GM23248 (cell line): ENCODE measurements around the gene EMILIN2. TPM values are rescaled to one million over a fixed set of nuclear protein-coding genes. Genes with fewer than 3 reads are reported as not detected.

Source experiments
- DNase-seq: peaks from one replicate; pipeline ENCODE4 v3.0.0-alpha.2; 2015
- H2AFZ ChIP-seq: fragments of 200-600 bp; sonication (generic); 2 replicates; pipeline ENCODE4 v1.6.1; 2016; ENCODE audit warnings: antibody characterized with exemption
- H3F3A ChIP-seq: fragments of 200-600 bp; sonication (generic); 2 replicates; pipeline ENCODE4 v1.6.1; 2016; ENCODE audit warnings: mild to moderate bottlenecking, antibody characterized with exemption, mixed run types; ENCODE audit not compliant: insufficient read depth
- H3K27ac ChIP-seq: fragments of 200-600 bp; sonication (generic); 2 replicates; pipeline ENCODE4 v1.5.1; 2016; ENCODE audit warnings: mild to moderate bottlenecking
- H3K27me3 ChIP-seq: fragments of 200-600 bp; sonication (generic); replicated peaks from 2 replicates; pipeline ENCODE4 v1.6.1; 2016; ENCODE audit warnings: mild to moderate bottlenecking; ENCODE audit not compliant: insufficient read depth
- H3K36me3 ChIP-seq: fragments of 200-600 bp; sonication (generic); 2 replicates; pipeline ENCODE4 v1.6.1; 2016; ENCODE audit warnings: low read depth, mild to moderate bottlenecking
- H3K4me1 ChIP-seq: fragments of 200-600 bp; sonication (generic); 2 replicates; pipeline ENCODE4 v1.6.1; 2016; ENCODE audit warnings: mild to moderate bottlenecking; ENCODE audit not compliant: insufficient read depth
- H3K4me2 ChIP-seq: fragments of 200-600 bp; sonication (generic); one replicate; pipeline ENCODE4 v1.6.1; 2016; ENCODE audit warnings: mild to moderate bottlenecking; ENCODE audit not compliant: unreplicated experiment
- H3K4me3 ChIP-seq: fragments of 200-600 bp; sonication (generic); 2 replicates; pipeline ENCODE4 v1.5.1; 2016; ENCODE audit warnings: mild to moderate bottlenecking
- H3K79me2 ChIP-seq: fragments of 200-600 bp; sonication (generic); 2 replicates; pipeline ENCODE4 v1.6.1; 2016; ENCODE audit warnings: mild to moderate bottlenecking; ENCODE audit not compliant: insufficient read depth
- H3K9ac ChIP-seq: fragments of 200-600 bp; sonication (generic); 2 replicates; pipeline ENCODE4 v1.6.1; 2016; ENCODE audit warnings: mild to moderate bottlenecking
- H3K9me2 ChIP-seq: fragments of 200-600 bp; sonication (generic); 2 replicates; pipeline ENCODE4 v1.6.1; 2016; ENCODE audit warnings: mixed run types, mild to moderate bottlenecking, moderate library complexity; ENCODE audit not compliant: insufficient read depth
- H3K9me3 ChIP-seq: fragments of 200-600 bp; sonication (generic); one replicate; pipeline ENCODE4 v1.6.1; 2017; ENCODE audit warnings: low read depth
- H4K20me1 ChIP-seq: fragments of 200-600 bp; sonication (generic); 2 replicates; pipeline ENCODE4 v1.6.0; 2016; ENCODE audit not compliant: insufficient read depth
- EZH2 ChIP-seq: fragments of 200-600 bp; sonication (generic); IDR thresholded peaks from 2 replicates; pipeline ENCODE4 v1.6.1; 2018; ENCODE audit warnings: antibody characterized with exemption, mild to moderate bottlenecking; ENCODE audit not compliant: insufficient read depth, poor library complexity, severe bottlenecking
- EZH2phosphoT487 ChIP-seq: fragments of 200-600 bp; sonication (generic); IDR thresholded peaks from 2 replicates; pipeline ENCODE4 v1.6.1; 2018; ENCODE audit warnings: antibody characterized with exemption, moderate library complexity, mild to moderate bottlenecking, low read depth; ENCODE audit not compliant: insufficient read depth
- WGBS, 2 experiments: methylation state at CpG; one replicate each; pipeline ENCODE4 v1.1.6; 2015 to 2017; ENCODE audit warnings: low lambda C conversion rate in 2 of 2, low coverage in 1 of 2; ENCODE audit errors: missing lambda C conversion rate in 2 of 2; 5-methylcytosine and 5-hydroxymethylcytosine counted together
- in situ Hi-C: fragments of 300-500 bp; cut with MboI; formaldehyde crosslinking; loops from 2 replicates; pipeline ENCODE4 v1.15.0; 2020
- polyA plus RNA-seq: library from polyadenylated mRNA; unstranded; fragments of >200 nt; fragmentation: Nextera tagmentation; extraction: Ambion mirVana; gene quantifications from 2 replicates; pipeline ENCODE4 v1.2.1, GENCODE V29; 2016
- total RNA-seq: library from RNA; depleted of rRNA; stranded (reverse); fragments of >200 nt; shearing (Covaris generic); gene quantifications from 2 replicates; pipeline ENCODE4 v1.2.3, GENCODE V29; 2014

EMILIN2 gene
- total and polyA plus RNA-seq, 2 experiments from 2014 or later: 9.0 to 23.9 TPM

- 0 out of 2 replicates have a peak overlapping the region, but pooled peaks have one; percentile 7 for H2AFZ ChIP-seq
- peaks cover 39% of the 10 kb centered on the region for H3K4me1 ChIP-seq
- peak overlapping the region; percentile 63 for H3K27ac ChIP-seq
- H3K9me2 ChIP-seq: no peaks in the 10 kb centered on the region
- H4K20me1 ChIP-seq: no peaks in the 10 kb centered on the region
- no peaks in the 10 kb centered on the region for H3K79me2 ChIP-seq
- peaks cover 45% of the 10 kb centered on the region for H3F3A ChIP-seq
- H3K9ac ChIP-seq: peak overlapping the region; percentile 28; the same call in 1 of the 2 replicates
- 42 to 47% methylated on average over 8 of the region's 8 CpGs for WGBS, 2 experiments
- H3K27me3 ChIP-seq: no peaks in the 10 kb centered on the region
- H3K4me2 ChIP-seq: peak overlapping the region; percentile 17
- in situ Hi-C loops: no loop called here
- DNase-seq: no peak
- no peak overlapping the region for H3K4me3 ChIP-seq
- H3K9me3 ChIP-seq: no peaks in the 10 kb centered on the region
- H3K36me3 ChIP-seq: no peaks in the 10 kb centered on the region
- TF ChIP-seq EZH2 (no peak), EZH2phosphoT487 (no peak)
Measured at GRCh38 chr18:2900684-2901422, 54.0 kb downstream of the EMILIN2 start.

GRCh38 chr18:2901423-2901985, 54.7 kb downstream of the EMILIN2 start:
- TF ChIP-seq EZH2phosphoT487 (no peak), EZH2 (no peak)
- in situ Hi-C loops: no loop called here
- Histone ChIP-seq H3K27me3 (no peaks in the 10 kb centered on the region), H4K20me1 (no peaks in the 10 kb centered on the region), H3K4me3 (no peak overlapping the region), H3K36me3 (no peaks in the 10 kb centered on the region), H3K4me2 (peak overlapping the region; percentile 17), H3F3A (peaks cover 45% of the 10 kb centered on the region), H2AFZ (0 out of 2 replicates have a peak overlapping the region, but pooled peaks have one; percentile 7), H3K27ac (peak overlapping the region; percentile 63), H3K9me3 (no peaks in the 10 kb centered on the region), H3K4me1 (peaks cover 39% of the 10 kb centered on the region), H3K9ac (peak overlapping the region; percentile 28), H3K79me2 (no peaks in the 10 kb centered on the region), H3K9me2 (no peaks in the 10 kb centered on the region)
- peak; percentile 85 for DNase-seq
- WGBS, 2 experiments: 30 to 32% methylated on average over 14 of the region's 14 CpGs

GRCh38 chr18:2902327-2902726, 55.5 kb downstream of the EMILIN2 start:
- Histone ChIP-seq H3K9me3 (no peaks in the 10 kb centered on the region), H3K27ac (peak overlapping the region; percentile 63; the same call in 1 of the 2 replicates), H3K36me3 (no peaks in the 10 kb centered on the region), H3K79me2 (no peaks in the 10 kb centered on the region), H2AFZ (peak overlapping the region; percentile 52; the same call in 1 of the 2 replicates), H3F3A (peaks cover 45% of the 10 kb centered on the region), H3K27me3 (no peaks in the 10 kb centered on the region), H3K4me3 (no peak overlapping the region), H3K9me2 (no peaks in the 10 kb centered on the region), H3K9ac (no peak overlapping the region), H3K4me1 (peaks cover 39% of the 10 kb centered on the region), H3K4me2 (peak overlapping the region; percentile 22), H4K20me1 (no peaks in the 10 kb centered on the region)
- WGBS, 2 experiments: 29 to 35% methylated on average over 7 of the region's 7 CpGs
- DNase-seq: no peak
- in situ Hi-C loops: no loop called here
- no peak for TF ChIP-seq EZH2
- no peak for TF ChIP-seq EZH2phosphoT487

GRCh38 chr18:2903006-2903405, 56.2 kb downstream of the EMILIN2 start:
- no peak for TF ChIP-seq EZH2
- no peak for TF ChIP-seq EZH2phosphoT487
- Histone ChIP-seq H3K4me1 (peaks cover 34% of the 10 kb centered on the region), H4K20me1 (no peaks in the 10 kb centered on the region), H3K27ac (peak overlapping the region; percentile 38), H2AFZ (peak overlapping the region; percentile 52; the same call in 1 of the 2 replicates), H3K27me3 (no peaks in the 10 kb centered on the region), H3K4me2 (peak overlapping the region; percentile 22), H3K9ac (0 out of 2 replicates have a peak overlapping the region, but pooled peaks have one; percentile 16), H3K36me3 (no peaks in the 10 kb centered on the region), H3F3A (peaks cover 45% of the 10 kb centered on the region), H3K79me2 (no peaks in the 10 kb centered on the region), H3K9me3 (no peaks in the 10 kb centered on the region), H3K4me3 (no peak overlapping the region), H3K9me2 (no peaks in the 10 kb centered on the region)
- peak; percentile 91 for DNase-seq
- 3 to 4% methylated on average over 4 to 5 of the region's 5 CpGs for WGBS, 2 experiments
- in situ Hi-C loops: no loop called here
